DOHH2 (cell line): ENCODE data around the gene ZNRF3.

Experiments used
- H3F3A ChIP-seq: fragments of 200-600 bp; sonication (generic), shearing (Covaris generic); 2 replicates; pipeline ENCODE4 v1.6.0; 2016; ENCODE audit warnings: antibody characterized with exemption, mild to moderate bottlenecking; ENCODE audit not compliant: control insufficient read depth, insufficient read depth
- H3K27ac ChIP-seq: fragments of 200-600 bp; sonication (generic); 2 replicates; pipeline ENCODE4 v1.5.1; 2014; ENCODE audit warnings: low read depth, mild to moderate bottlenecking, low read length, moderate library complexity
- H3K27me3 ChIP-seq: fragments of 200-600 bp; sonication (generic); 2 replicates; pipeline ENCODE4 v1.6.1; 2014; ENCODE audit warnings: mild to moderate bottlenecking, low read length, mixed read lengths; ENCODE audit not compliant: control insufficient read depth
- H3K36me3 ChIP-seq: fragments of 200-600 bp; sonication (generic); 2 replicates; pipeline ENCODE4 v1.6.1; 2014; ENCODE audit warnings: mild to moderate bottlenecking, low read length, moderate library complexity, mixed read lengths; ENCODE audit not compliant: control insufficient read depth
- H3K4me1 ChIP-seq: fragments of 200-600 bp; sonication (generic); 2 replicates; pipeline ENCODE4 v1.6.1; 2014; ENCODE audit warnings: mild to moderate bottlenecking, low read length, mixed read lengths; ENCODE audit not compliant: control insufficient read depth
- H3K4me2 ChIP-seq: fragments of 200-600 bp; sonication (generic); 2 replicates; pipeline ENCODE4 v1.6.0; 2014; ENCODE audit warnings: mild to moderate bottlenecking, low read length, moderate library complexity
- H3K4me3 ChIP-seq: fragments of 200-600 bp; sonication (generic); 2 replicates; pipeline ENCODE4 v1.5.1; 2014; ENCODE audit warnings: mild to moderate bottlenecking, low read length, mixed read lengths
- H3K79me2 ChIP-seq: fragments of 200-600 bp; sonication (generic); 2 replicates; pipeline ENCODE4 v1.6.1; 2014; ENCODE audit warnings: mild to moderate bottlenecking, low read length, mixed read lengths; ENCODE audit not compliant: control insufficient read depth
- H3K9me2 ChIP-seq: fragments of 200-600 bp; sonication (generic); replicated peaks from 2 replicates; pipeline ENCODE4 v1.6.1; 2014; ENCODE audit warnings: mild to moderate bottlenecking, low read length, mixed read lengths; ENCODE audit not compliant: control insufficient read depth
- H3K9me3 ChIP-seq: fragments of 200-600 bp; sonication (generic); 2 replicates; pipeline ENCODE4 v1.6.1; 2014; ENCODE audit warnings: antibody characterized with exemption, low read length, mixed read lengths; ENCODE audit not compliant: control insufficient read depth, insufficient read depth
- H4K20me1 ChIP-seq: fragments of 200-600 bp; sonication (generic); 2 replicates; pipeline ENCODE4 v1.6.0; 2014; ENCODE audit warnings: low read depth, mild to moderate bottlenecking, antibody characterized with exemption, low read length, moderate library complexity; ENCODE audit not compliant: control insufficient read depth, insufficient read depth
- EZH2phosphoT487 ChIP-seq: fragments of 200-600 bp; sonication (generic); IDR thresholded peaks from 2 replicates; pipeline ENCODE4 v1.6.1; 2017; ENCODE audit warnings: borderline replicate concordance, mild to moderate bottlenecking, antibody characterized with exemption, low read length, moderate library complexity, mixed read lengths
- TF ChIP-seq, protein P1 (sequence below): fragments of 200-600 bp; sonication (generic); IDR thresholded peaks from one replicate; pipeline ENCODE4 v1.5.1; 2014; ENCODE audit warnings: antibody characterized with exemption, mild to moderate bottlenecking, low read depth, low read length; ENCODE audit not compliant: poor library complexity, severe bottlenecking

The ZNRF3 gene

DNA sequence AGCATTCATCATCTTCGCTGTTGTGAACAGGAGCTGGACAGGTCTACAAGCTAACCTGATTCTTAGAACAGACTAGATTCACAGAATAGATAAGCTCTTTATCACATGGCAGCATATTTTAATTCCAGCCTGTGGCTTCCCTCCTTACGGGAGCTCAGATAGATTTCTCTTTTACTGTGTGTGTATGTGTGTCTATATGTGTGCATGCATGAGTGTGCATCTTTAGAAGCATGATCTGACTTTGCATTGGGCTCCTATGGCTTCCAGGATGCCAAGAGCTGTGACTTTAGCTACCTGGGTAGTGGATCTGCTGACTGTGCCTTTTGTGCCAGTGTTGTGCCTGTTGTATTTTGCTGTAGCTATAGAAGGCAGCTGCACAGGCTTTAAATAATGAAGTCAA is 44.3 kb downstream of the ZNRF3 start:
- Histone ChIP-seq H3K79me2 (no peaks in the 10 kb centered on the region), H3K36me3 (no peaks in the 10 kb centered on the region), H3K9me2 (no peaks in the 10 kb centered on the region), H3K4me2 (no peak overlapping the region), H4K20me1 (no peaks in the 10 kb centered on the region), H3K9me3 (no peaks in the 10 kb centered on the region), H3K27me3 (peaks cover 12% of the 10 kb centered on the region; the same call in 1 of the 2 replicates), H3K4me3 (no peak overlapping the region), H3K4me1 (no peaks in the 10 kb centered on the region), H3K27ac (no peak overlapping the region), H3F3A (no peaks in the 10 kb centered on the region)
- TF ChIP-seq, protein P1, sequence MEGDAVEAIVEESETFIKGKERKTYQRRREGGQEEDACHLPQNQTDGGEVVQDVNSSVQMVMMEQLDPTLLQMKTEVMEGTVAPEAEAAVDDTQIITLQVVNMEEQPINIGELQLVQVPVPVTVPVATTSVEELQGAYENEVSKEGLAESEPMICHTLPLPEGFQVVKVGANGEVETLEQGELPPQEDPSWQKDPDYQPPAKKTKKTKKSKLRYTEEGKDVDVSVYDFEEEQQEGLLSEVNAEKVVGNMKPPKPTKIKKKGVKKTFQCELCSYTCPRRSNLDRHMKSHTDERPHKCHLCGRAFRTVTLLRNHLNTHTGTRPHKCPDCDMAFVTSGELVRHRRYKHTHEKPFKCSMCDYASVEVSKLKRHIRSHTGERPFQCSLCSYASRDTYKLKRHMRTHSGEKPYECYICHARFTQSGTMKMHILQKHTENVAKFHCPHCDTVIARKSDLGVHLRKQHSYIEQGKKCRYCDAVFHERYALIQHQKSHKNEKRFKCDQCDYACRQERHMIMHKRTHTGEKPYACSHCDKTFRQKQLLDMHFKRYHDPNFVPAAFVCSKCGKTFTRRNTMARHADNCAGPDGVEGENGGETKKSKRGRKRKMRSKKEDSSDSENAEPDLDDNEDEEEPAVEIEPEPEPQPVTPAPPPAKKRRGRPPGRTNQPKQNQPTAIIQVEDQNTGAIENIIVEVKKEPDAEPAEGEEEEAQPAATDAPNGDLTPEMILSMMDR, result no peak
- no peak for TF ChIP-seq EZH2phosphoT487

DNA sequence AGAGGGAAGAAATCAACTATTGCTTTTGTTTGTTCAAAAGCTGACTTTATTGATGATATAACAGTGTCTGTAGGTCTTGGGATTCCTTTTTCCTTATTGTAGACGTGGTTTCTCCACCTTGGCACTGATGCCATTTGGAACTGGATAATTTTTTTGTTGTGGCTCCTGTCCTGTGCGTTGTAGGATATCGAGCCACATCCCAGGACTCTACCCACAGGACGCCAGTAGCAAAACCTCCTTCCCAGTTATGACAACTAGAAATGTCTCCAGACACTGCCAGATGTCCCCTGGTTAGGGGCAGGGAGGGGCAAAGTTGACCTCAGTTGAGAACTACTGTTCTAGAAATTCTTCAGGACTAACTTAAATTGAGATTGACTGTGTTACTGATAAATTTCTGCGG is 45.8 kb downstream of the ZNRF3 start:
- Histone ChIP-seq H3F3A (no peaks in the 10 kb centered on the region), H3K4me3 (no peak overlapping the region), H3K27ac (no peak overlapping the region), H3K9me2 (no peaks in the 10 kb centered on the region), H3K4me2 (no peak overlapping the region), H3K36me3 (no peaks in the 10 kb centered on the region), H3K27me3 (peaks cover 12% of the 10 kb centered on the region; the same call in 1 of the 2 replicates), H3K9me3 (no peaks in the 10 kb centered on the region), H4K20me1 (no peaks in the 10 kb centered on the region), H3K4me1 (no peaks in the 10 kb centered on the region), H3K79me2 (no peaks in the 10 kb centered on the region)
- no peak for TF ChIP-seq EZH2phosphoT487
- TF ChIP-seq, protein P1, result no peak

DNA sequence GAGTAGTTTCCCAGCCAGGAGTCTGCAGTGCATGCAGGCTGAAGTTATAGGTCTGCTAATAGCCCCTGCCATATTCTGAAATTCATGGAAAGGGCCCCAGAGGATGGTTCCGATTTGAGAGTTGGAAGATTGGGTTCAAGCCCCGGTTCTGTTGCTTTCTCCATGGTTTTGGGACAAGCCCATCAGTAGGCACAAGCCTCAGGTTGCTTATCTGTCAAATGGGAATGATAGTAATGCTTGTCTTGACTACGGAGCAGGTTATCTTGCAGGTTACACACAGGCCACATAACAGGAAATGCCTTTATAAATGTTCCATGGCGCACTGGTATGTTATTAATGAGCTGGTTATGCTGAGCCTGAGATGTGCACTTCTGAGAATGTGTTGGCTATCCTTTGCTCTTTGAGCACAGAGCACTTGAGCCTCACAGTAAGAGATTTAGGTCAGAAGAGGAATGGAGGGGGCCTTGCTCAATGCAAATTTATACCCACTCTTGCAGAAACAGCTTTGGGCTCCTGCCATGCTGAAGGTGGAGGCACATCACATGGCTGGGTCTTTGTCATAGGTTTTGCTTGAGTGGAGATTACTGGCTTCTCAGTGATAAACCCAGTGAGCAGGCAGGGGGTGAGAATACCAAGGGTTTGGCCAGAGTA is 47.1 kb downstream of the ZNRF3 start:
- H3F3A ChIP-seq, result no peaks in the 10 kb centered on the region
- no peaks in the 10 kb centered on the region for H3K79me2 ChIP-seq
- no peak overlapping the region for H3K4me3 ChIP-seq
- H3K9me3 ChIP-seq, result no peaks in the 10 kb centered on the region
- no peak overlapping the region for H3K27ac ChIP-seq
- H3K4me2 ChIP-seq, result no peak overlapping the region
- no peaks in the 10 kb centered on the region for H3K4me1 ChIP-seq
- H3K27me3 ChIP-seq, result peaks cover 17% of the 10 kb centered on the region; the same call in 1 of the 2 replicates
- no peaks in the 10 kb centered on the region for H3K9me2 ChIP-seq
- TF ChIP-seq EZH2phosphoT487, result no peak
- TF ChIP-seq, protein P1, result no peak
- H3K36me3 ChIP-seq, result no peaks in the 10 kb centered on the region
- H4K20me1 ChIP-seq, result no peaks in the 10 kb centered on the region
